Measurements from ENCODE around the gene HNRNPC. TPM values are rescaled to one million over a fixed set of nuclear protein-coding genes. Genes with fewer than 3 reads are reported as not detected.
"Not testable (repeated sequence)": the region's sequence is repeated elsewhere in the genome, so short reads cannot be mapped to it uniquely, and the experiment has no call there.

HNRNPC gene
- polyA plus RNA-seq, 3 donors from 2014 or later: 622 to 879 (median 758) TPM

- DNase-seq: no peak
- Mint-ChIP-seq H3K36me3 (peaks cover 0 to 4% (median 0%) of the 10 kb centered on the region in 3 donors), H3K27ac (no peak overlapping the region), H3K27me3 (ENCODE audit: low read depth in 3 of 3) (peaks cover 3 to 19% (median 3%) of the 10 kb centered on the region in 3 donors), H3K9me3 (peaks cover 0 to 2% (median 0%) of the 10 kb centered on the region in 6 donors), H3K4me1 (no peaks in the 10 kb centered on the region), H3K4me3 (no peak overlapping the region)
Measured at GRCh38 chr14:21168055-21168454, 101.2 kb downstream of the HNRNPC start.

GRCh38 chr14:21165670-21166069, 103.6 kb downstream of the HNRNPC start:
- not testable (repeated sequence) for H3K4me3 Mint-ChIP-seq

GRCh38 chr14:21165002-21165605, 104.1 kb downstream of the HNRNPC start:
- H3K4me3 Mint-ChIP-seq; H3K27ac Mint-ChIP-seq; H3K36me3 Mint-ChIP-seq; H3K27me3 Mint-ChIP-seq (ENCODE audit: low read depth in 3 of 3); H3K4me1 Mint-ChIP-seq; H3K9me3 Mint-ChIP-seq: not testable (repeated sequence)
- peak in 1 of 3 donors; percentile 2 for DNase-seq

More at GRCh38 chr14:21165670-21166069, 103.6 kb downstream of the HNRNPC start:
- DNase-seq; H3K9me3 Mint-ChIP-seq; H3K4me1 Mint-ChIP-seq; H3K36me3 Mint-ChIP-seq; H3K27ac Mint-ChIP-seq; H3K27me3 Mint-ChIP-seq (ENCODE audit: low read depth in 3 of 3): not testable (repeated sequence)

GRCh38 chr14:21163871-21164291, 105.4 kb downstream of the HNRNPC start:
- Mint-ChIP-seq H3K9me3 (no peaks in the 10 kb centered on the region), H3K4me1 (no peaks in the 10 kb centered on the region), H3K4me3 (no peak overlapping the region), H3K27ac (no peak overlapping the region), H3K36me3 (no peaks in the 10 kb centered on the region), H3K27me3 (ENCODE audit: low read depth in 3 of 3) (peaks cover 1 to 8% (median 5%) of the 10 kb centered on the region in 3 donors)
- DNase-seq: no peak

GRCh38 chr14:21162081-21162480, 107.2 kb downstream of the HNRNPC start:
- Mint-ChIP-seq H3K4me1 (no peaks in the 10 kb centered on the region), H3K4me3 (no peak overlapping the region), H3K9me3 (no peaks in the 10 kb centered on the region), H3K27me3 (ENCODE audit: low read depth in 3 of 3) (peaks cover under 1 to 8% (median 7%) of the 10 kb centered on the region in 3 donors), H3K36me3 (no peaks in the 10 kb centered on the region), H3K27ac (no peak overlapping the region)
- DNase-seq: no peak

GRCh38 chr14:21160061-21160610, 109.1 kb downstream of the HNRNPC start:
- H3K4me1 Mint-ChIP-seq: no peaks in the 10 kb centered on the region
- H3K4me3 Mint-ChIP-seq: no peak overlapping the region
- peaks cover 2 to 8% (median 7%) of the 10 kb centered on the region in 3 donors for H3K27me3 Mint-ChIP-seq (ENCODE audit: low read depth in 3 of 3)
- H3K36me3 Mint-ChIP-seq: no peaks in the 10 kb centered on the region
- no peak for DNase-seq
- H3K27ac Mint-ChIP-seq: no peak overlapping the region
- no peaks in the 10 kb centered on the region for H3K9me3 Mint-ChIP-seq

Other genes starting within 250 kb of the HNRNPC start
- 10 to 100 TPM; 10.9 to 40.0 (median 19.9) TPM for gene NDRG2, start 244.4 kb downstream of the HNRNPC start, polyA plus RNA-seq
- not detected for gene TPPP2, start 239.2 kb downstream of the HNRNPC start, polyA plus RNA-seq
- not detected for gene RNASE13, start 234.6 kb downstream of the HNRNPC start, polyA plus RNA-seq
- gene RNASE7, start 227.1 kb downstream of the HNRNPC start, polyA plus RNA-seq: not detected
- gene RNASE8, start 211.6 kb downstream of the HNRNPC start, polyA plus RNA-seq: not detected
- under 1 TPM in 2 of 3 donors, not detected in 1; 0.23 to 0.35 TPM for gene ARHGEF40, start 199.1 kb downstream of the HNRNPC start, polyA plus RNA-seq
- 1 to 10 TPM in 2 of 3 donors, under 1 TPM in 1; 0.88 to 3.3 (median 1.8) TPM for gene ZNF219, start 170.8 kb downstream of the HNRNPC start, polyA plus RNA-seq
- not detected for gene TMEM253, start 168.4 kb downstream of the HNRNPC start, polyA plus RNA-seq
- not detected for gene OR5AU1, start 113.4 kb downstream of the HNRNPC start, polyA plus RNA-seq
- gene RPGRIP1, start 10.6 kb upstream of the HNRNPC start, polyA plus RNA-seq: 1 to 10 TPM in 1 of 3 donors, under 1 TPM in 1, not detected in 1; 0.15 to 1.9 TPM
- gene SUPT16H, start 114.6 kb upstream of the HNRNPC start, polyA plus RNA-seq: 10 to 100 TPM; 43.2 to 91.2 (median 59.3) TPM
- 10 to 100 TPM; 14.5 to 62.6 (median 14.8) TPM for gene CHD8, start 186.7 kb upstream of the HNRNPC start, polyA plus RNA-seq
- gene RAB2B, start 207.5 kb upstream of the HNRNPC start, polyA plus RNA-seq: 10 to 100 TPM in 2 of 3 donors, 1 to 10 TPM in 1; 7.7 to 20.0 (median 18.5) TPM
- 100 to 1,000 TPM in 1 of 3 donors, 10 to 100 TPM in 2; 81.4 to 101 (median 84.7) TPM for gene TOX4, start 207.8 kb upstream of the HNRNPC start, polyA plus RNA-seq
- gene METTL3, start 241.9 kb upstream of the HNRNPC start, polyA plus RNA-seq: 10 to 100 TPM; 10.0 to 21.6 (median 18.0) TPM